ENCODE data around the gene PTGIR.

The PTGIR gene

GRCh38 chr19:46661020-46661731 is 36.3 kb upstream of the PTGIR start, which contains the start of gene DACT3:
DACT3 (minus strand) TSS chr19:46661182; CDS start chr19:46661064, 118 bp downstream.
- DNase-seq (ENCODE audit: extremely low spot score) = peak; percentile 99
- ChIA-PET CTCF (interaction anchor here (0.7 to 3.6 kb wide), 10 partner anchors 11 to 70 kb away, joined by 3 to 38 read pairs (median 8); no protein-coding TSS in a partner anchor), POLR2A (interaction anchor here (0.6 to 1.5 kb wide), 6 partner anchors 15 to 61 kb away, joined by 3 to 6 read pairs (median 4); no protein-coding TSS in a partner anchor)
- TF ChIP-seq ARNT (IDR thresholded peaks at IDR 0.05) (no peak), ELF4 (IDR thresholded peaks at IDR 0.05) (no peak), HDGF (IDR thresholded peaks at IDR 0.05; ENCODE audit: borderline replicate concordance) (peak; percentile 99), FOXK2 (IDR thresholded peaks at IDR 0.05) (no peak), SUZ12 (IDR thresholded peaks at IDR 0.05) (no peak), FOXM1 (IDR thresholded peaks at IDR 0.05; ENCODE audit: borderline replicate concordance) (no peak), LEF1 (IDR thresholded peaks at IDR 0.05; ENCODE audit: borderline replicate concordance) (no peak), FOXA1 (IDR thresholded peaks at IDR 0.05) (no peak), CTBP1 (IDR thresholded peaks at IDR 0.05; ENCODE audit: borderline replicate concordance) (no peak), BHLHE40 (IDR thresholded peaks at IDR 0.05; ENCODE audit: borderline replicate concordance) (no peak), ZNF384 (IDR thresholded peaks at IDR 0.05) (no peak), SP1 (IDR thresholded peaks at IDR 0.05) (no peak; the same call in 1 of the 2 replicates), L3MBTL2 (conservative IDR thresholded peaks at IDR 0.05) (no peak), PKNOX1 (IDR thresholded peaks at IDR 0.05) (peak; percentile 58), TARDBP (IDR thresholded peaks at IDR 0.05) (no peak)

GRCh38 chr19:46660551-46661019 is 35.7 kb upstream of the PTGIR start:
- TF ChIP-seq L3MBTL2 (conservative IDR thresholded peaks at IDR 0.05) (peak; percentile 81), ELF4 (IDR thresholded peaks at IDR 0.05) (no peak)
- no peak for DNase-seq (ENCODE audit: extremely low spot score)
- CTCF ChIA-PET = interaction anchor here (0.7 to 3.6 kb wide), 4 partner anchors 37 to 49 kb away, joined by 3 to 38 read pairs (median 19); no protein-coding TSS in a partner anchor
- POLR2A ChIA-PET = interaction anchor here (1.0 kb wide), 1 partner anchor 32 kb away, joined by 4 read pairs; no protein-coding TSS in a partner anchor

DNA sequence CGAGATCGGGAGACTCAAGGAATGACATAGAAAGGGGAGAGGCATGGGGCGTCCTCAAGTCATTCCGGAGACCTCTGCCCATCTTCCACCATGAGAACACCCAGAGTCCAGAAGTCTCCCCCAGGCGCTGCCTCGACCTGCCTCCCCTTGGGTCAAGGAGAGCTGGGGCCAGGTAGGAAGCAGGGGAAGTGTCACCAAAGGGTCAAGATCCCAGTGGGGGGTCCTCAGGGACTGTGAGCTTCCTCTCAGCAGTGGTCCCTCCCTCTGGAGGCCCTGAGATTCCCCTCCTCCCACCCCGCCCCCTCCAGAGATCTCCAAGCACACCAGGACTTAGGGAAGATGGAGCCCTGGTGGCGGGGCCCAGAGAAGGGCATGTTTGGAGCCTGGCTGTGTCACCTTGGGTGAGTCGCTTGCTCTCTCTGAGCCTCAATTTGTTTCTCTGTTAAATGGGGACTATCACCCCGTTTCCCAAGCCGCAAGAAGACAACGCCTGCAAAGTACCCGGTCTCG is 35.2 kb upstream of the PTGIR start:
- ChIA-PET POLR2A (no interaction called here), CTCF (no interaction called here)
- no peak for TF ChIP-seq BHLHE40 (IDR thresholded peaks at IDR 0.05; ENCODE audit: borderline replicate concordance)
- no peak for TF ChIP-seq HDGF (IDR thresholded peaks at IDR 0.05; ENCODE audit: borderline replicate concordance)
- DNase-seq (ENCODE audit: extremely low spot score) = peak; percentile 30

DNA sequence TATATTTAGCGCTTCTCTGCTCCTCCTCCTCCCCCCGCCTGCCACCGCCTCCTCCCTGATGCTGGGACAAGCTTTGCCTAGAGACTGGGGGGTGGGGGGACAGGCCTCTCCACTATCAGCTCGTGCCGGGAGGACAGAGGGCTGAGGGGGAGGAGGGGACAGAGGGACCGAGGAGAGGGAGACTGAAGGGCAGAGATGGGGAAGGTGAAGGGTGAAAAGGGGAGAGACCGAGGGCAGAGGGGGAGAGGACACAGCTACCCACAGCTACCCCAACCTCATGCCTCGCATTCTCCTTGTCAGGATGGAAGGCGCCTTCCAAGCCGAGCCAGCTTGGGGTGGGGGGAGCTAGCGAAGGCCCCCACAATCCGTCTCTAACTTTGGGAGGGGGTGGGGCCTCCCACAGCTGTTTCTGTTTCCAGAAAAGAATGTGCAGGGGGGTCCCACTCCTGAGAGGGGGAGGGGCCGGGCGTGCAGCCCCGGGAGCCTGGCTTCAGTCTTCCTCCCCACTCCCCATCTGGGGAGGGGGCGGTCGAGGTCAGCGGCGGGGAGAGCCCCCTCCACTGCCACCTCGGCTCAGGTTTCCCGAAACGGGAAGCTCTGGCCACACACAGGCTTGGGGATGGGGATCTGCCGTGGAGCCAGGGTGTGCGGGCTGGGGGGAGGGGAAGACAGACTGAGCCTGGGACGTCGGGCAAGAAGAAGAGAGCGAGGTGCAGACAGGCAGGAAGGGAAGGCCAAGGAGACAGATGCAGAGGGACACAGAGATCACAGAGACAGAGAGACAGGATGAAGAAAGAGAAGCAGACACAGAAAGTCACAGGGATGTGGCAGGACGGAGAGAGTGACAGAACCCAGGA is 34.5 kb upstream of the PTGIR start:
- CTCF ChIA-PET = no interaction called here
- no peak for DNase-seq (ENCODE audit: extremely low spot score)
- TF ChIP-seq TARDBP (IDR thresholded peaks at IDR 0.05) (no peak), ARNT (IDR thresholded peaks at IDR 0.05) (no peak), CTBP1 (IDR thresholded peaks at IDR 0.05; ENCODE audit: borderline replicate concordance) (no peak), SP1 (IDR thresholded peaks at IDR 0.05) (no peak), LEF1 (IDR thresholded peaks at IDR 0.05; ENCODE audit: borderline replicate concordance) (no peak), L3MBTL2 (conservative IDR thresholded peaks at IDR 0.05) (no peak), BHLHE40 (IDR thresholded peaks at IDR 0.05; ENCODE audit: borderline replicate concordance) (no peak), SUZ12 (IDR thresholded peaks at IDR 0.05) (no peak), FOXK2 (IDR thresholded peaks at IDR 0.05) (no peak), HDGF (IDR thresholded peaks at IDR 0.05; ENCODE audit: borderline replicate concordance) (no peak), ZNF384 (IDR thresholded peaks at IDR 0.05) (no peak)
- POLR2A ChIA-PET = no interaction called here

GRCh38 chr19:46656541-46656940 is 31.7 kb upstream of the PTGIR start:
- CTCF ChIA-PET = interaction anchor here (0.6 kb wide), 1 partner anchor 17 kb away, joined by 3 read pairs; no protein-coding TSS in a partner anchor

More at GRCh38 chr19:46656541-46656940, 31.7 kb upstream of the PTGIR start:
- TF ChIP-seq FOXA1 (IDR thresholded peaks at IDR 0.05) (no peak), SUZ12 (IDR thresholded peaks at IDR 0.05) (no peak), ELF4 (IDR thresholded peaks at IDR 0.05) (no peak), CTBP1 (IDR thresholded peaks at IDR 0.05; ENCODE audit: borderline replicate concordance) (no peak), TARDBP (IDR thresholded peaks at IDR 0.05) (no peak), NFRKB (IDR thresholded peaks at IDR 0.05) (no peak), PKNOX1 (IDR thresholded peaks at IDR 0.05) (no peak), FOXK2 (IDR thresholded peaks at IDR 0.05) (no peak), HDGF (IDR thresholded peaks at IDR 0.05; ENCODE audit: borderline replicate concordance) (no peak), FOXM1 (IDR thresholded peaks at IDR 0.05; ENCODE audit: borderline replicate concordance) (no peak), ZNF384 (IDR thresholded peaks at IDR 0.05) (no peak), ARNT (IDR thresholded peaks at IDR 0.05) (no peak), LEF1 (IDR thresholded peaks at IDR 0.05; ENCODE audit: borderline replicate concordance) (no peak), SP1 (IDR thresholded peaks at IDR 0.05) (no peak), BHLHE40 (IDR thresholded peaks at IDR 0.05; ENCODE audit: borderline replicate concordance) (no peak), L3MBTL2 (conservative IDR thresholded peaks at IDR 0.05) (no peak)
- DNase-seq (ENCODE audit: extremely low spot score) = no peak
- POLR2A ChIA-PET = no interaction called here

All from HEK293T (cell line).